Amniotic stem cell (primary cell): ENCODE data around the gene CIB4.

Experiments used
- DNase-seq: peaks from one replicate; lab custom pipeline; 2025; lab: John Stamatoyannopoulos, UW

CIB4 gene

DNA sequence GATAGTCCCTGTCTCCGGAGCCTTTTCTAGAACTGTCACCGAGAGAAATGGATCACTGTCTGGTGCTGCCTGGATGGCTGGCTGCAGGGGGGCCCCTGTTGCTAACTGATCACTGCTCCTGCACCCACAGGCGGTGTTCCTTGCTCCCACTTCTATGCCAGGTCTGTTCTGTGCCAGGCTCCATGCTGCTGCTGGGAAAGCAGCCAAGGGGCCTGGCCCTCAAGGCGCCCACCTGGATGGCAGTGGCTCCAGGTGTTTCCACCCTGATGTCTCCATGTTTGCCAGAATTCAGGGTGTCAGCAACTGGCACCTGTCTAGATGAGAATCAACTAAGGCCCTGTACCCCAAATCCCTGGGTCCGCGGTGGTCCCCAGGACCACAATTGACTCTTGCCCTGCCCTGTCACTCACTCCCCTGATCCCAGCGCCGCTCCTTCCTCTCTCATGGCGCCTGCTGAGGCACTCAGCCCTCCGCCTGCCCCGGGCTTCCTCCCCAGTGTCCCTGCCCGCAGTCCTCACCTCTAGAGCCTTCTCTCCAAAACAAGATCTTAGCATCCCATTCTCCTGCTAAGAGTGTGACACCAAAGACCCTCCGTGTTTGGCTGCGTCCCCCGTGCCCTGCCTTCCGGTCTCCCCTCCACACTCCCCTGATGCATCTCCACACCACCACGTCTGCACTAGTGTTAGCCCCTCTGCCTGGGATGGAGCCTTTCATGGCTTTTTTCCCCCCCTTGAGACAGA lies 90.7 kb downstream of the CIB4 start:
- no peak for DNase-seq

DNA sequence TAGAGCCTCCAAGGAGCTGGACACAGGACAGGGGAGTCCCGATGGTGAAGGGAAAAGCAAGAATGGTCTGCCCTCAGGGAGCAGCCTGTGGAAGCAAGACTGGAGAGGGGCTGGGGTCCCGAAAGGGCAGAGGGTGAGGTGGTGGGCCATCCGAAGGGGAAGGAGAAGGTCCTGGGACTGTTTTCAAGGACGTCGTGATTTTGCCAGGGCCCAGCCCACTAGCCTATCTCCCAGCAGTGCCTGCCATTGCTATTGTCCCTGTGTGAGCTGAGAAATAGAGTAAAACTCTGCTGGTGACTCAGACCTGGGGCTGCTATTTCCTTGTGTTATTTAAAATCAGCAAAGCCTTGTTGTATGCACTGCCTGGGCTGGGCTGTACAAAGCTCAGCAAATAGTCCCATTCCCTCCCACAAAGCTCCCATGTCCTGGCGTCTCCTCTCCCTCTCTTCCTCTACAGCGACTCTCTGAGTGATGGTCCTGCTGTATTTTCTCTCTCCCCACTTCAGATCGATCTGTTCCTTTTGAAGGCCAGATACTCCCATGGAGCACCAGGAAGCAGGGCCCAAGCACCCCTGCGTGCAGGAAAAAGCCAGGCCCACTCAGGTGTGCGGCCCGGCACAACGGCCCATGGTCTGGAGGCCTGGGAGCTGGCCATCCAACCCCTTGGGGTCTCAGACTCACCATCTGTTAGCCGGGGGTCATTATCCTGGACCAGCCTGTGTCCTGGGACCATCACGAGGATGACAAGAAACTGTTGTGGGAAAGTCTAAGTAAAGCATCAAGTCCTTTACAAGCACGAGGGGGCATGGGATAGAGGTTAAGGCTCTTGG lies 98.3 kb downstream of the CIB4 start:
- no peak for DNase-seq

DNA sequence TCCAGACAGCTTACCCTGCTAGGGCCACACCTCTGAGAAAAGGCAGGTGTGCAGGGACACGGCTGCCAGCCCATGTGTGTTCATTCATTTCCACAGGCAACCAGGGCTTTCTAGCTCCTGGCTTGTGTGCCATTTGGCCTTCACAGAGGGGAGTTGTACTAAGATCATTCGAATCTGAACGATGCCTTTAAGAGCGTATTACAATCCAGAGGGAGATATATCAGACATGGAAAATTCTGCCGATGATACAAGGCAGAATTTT lies 99.0 kb downstream of the CIB4 start:
- no peak for DNase-seq

DNA sequence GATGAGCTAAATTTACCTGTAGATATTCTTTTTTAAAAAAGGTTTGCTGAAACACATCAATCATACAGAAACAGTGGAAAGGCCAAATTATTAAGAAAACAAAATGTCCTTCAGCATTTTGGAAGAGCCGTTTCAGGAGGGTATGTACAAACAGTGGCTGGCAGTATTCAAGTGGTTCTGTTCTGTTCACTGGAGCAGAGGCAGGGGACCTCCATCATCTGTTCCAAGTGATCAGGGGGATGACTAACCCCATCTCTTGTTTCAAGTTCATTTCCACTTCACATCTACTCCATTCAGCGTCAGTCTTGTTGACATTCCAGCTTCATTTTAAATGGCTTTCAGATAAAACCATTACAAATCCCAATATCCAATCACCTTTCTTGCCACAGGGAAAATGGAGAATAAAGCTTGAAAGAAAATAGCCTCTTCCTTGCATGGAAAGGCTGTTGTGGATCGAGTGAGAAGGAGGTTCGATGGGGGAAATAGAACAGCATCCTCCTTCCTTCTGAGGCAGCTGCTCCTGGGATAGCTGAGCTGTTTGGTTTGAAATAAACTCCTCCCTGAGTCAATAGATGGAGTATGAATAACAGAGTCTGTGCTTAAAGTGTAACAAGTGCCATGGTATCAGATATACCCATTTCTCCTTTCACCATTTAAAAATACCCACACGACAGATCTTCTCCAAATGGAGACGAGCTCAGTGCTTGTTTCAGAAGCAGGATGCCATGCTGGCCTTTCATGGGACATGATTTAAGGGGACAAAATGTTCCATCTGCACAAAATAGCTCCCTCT lies 99.6 kb downstream of the CIB4 start:
- DNase-seq, result no peak

DNA sequence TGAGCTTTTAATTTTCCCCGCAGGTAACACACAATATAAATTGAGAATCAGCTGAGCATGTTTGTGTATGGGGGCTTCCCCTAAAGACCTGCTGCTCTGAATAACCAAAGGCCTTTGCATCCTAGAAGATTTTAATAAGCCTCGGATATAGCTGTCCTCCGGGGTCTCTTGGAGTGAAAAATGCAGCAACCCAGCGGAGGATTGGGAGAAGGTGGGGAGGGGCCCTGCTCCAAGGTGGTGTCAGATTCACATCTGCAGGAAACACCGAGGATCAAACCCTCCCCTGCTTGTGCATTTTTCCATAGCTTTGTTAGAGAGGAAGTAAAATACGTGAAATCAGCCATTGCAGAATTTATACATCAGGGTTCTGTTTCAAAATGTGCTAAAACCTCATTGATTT lies 100.2 kb downstream of the CIB4 start:
- no peak for DNase-seq

DNA sequence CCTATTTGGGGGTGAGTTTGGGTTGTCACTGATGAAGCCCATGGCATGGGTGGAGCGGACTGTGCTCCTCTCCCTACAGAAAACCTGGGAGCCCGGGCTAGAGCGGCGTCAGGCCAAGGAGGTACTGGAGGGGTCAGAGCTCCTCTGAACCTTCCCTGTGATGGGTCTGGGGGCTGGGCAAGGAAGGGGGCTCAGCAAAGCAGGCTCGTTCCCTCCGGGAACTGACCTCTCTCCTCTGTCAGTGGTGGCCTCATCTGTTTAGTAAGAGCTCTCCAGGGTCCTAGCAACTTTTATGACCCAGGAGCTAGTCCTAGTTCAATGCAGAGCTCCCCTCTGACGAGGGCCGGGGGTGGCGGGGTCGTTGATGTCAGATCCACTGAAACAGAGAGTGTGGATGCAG lies 100.9 kb downstream of the CIB4 start:
- no peak for DNase-seq

DNA sequence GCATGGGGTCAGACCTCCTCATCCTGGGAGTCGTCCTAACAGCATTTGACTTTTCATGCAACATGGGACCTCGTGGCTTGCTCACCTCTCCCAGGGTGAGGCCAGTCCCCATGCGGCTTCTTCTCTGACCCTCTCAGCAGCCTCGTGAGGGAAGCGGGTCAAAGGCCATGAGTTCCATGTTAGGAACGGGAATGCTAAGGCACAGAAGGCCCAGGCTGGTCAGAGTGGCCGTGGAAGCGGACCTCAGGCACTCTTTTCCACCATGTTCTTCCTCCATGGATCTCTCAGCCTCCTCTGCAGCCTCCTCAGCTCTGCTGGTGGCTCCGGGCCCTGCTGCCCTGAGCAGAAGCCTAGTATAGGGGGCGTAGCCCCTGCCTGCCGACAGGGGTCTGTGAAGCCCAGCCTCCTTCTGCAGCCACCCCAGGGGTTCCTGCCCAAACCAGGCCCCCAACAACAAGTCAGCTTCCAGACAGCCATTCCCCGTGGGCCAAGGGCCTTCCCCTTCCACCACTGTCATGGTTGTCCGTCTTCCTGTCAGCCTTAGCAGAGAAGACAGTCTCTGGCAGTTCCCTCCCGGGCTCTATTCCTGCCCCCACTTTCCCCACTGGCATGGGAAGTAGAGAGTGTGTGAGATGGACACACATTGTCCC lies 103.2 kb downstream of the CIB4 start:
- no peak for DNase-seq

DNA sequence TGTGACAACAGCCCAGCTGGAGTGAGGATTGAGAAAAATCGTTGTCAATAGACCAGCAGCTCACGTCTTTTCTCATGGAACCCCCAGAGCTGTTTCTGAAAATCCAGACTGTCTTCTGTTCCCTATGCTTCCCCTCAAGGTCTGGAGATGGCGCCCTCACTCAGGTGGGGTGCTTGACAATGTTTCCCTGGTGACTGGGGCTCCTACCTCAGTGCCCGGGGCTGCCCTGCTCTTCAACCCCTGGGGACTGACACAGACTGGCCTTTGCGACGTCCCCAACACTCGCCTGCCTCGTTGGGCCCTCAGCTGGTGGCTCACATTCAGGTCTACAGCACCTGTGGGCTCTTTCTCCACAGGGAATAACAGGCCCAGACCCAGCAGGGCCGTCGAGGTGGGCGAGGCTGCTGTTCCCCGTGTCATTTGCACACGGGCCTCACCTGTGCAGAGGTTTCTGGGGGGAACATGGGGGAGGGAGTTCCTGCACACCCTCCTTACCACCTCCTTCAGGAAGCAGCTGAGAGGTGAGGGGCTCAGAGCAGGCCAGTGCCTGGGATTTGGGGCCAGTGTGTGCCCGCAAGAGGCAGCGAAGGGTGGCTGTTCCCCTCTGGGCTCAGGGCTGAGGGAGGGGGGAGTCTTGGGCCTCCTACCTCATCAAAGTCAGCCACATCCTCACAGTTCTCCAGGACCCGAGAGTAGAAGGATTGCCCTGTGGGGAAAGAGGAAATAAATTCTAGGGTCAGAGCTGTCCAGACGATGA lies 103.9 kb downstream of the CIB4 start:
- DNase-seq, result no peak

DNA sequence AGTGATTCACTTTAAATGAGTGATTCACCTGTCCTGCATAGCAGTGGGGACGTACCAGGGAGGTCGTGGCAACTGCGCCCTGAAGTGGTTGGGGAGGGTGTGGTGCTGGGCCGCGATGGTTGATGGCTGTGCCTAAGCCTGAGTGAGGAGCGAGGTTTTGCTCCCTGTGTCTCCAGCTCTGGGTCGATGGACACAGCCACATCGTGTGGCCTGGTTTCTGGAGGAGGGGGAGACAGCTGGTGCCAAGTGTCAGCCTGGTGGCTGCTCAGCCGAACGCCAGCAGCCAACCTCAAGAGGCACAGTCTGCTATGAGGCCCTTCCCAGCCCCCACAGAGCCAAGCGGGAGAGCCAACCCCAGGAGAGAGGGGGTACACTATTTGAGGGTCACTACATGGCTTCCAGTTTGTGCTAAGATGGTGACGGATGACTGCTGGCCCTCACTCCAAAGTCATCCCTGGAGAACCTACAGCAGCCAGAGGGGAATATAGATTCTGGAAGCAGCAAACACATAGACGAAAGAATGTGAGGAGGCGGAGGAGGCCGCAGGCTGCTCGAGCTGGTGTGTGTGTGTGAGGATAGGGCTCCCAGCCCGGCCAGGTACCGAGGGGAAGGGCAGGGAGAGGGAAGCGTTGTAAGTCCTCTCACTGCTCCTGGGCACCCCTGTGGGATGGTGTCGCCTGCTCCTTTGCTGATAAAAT lies 104.6 kb downstream of the CIB4 start:
- no peak for DNase-seq

DNA sequence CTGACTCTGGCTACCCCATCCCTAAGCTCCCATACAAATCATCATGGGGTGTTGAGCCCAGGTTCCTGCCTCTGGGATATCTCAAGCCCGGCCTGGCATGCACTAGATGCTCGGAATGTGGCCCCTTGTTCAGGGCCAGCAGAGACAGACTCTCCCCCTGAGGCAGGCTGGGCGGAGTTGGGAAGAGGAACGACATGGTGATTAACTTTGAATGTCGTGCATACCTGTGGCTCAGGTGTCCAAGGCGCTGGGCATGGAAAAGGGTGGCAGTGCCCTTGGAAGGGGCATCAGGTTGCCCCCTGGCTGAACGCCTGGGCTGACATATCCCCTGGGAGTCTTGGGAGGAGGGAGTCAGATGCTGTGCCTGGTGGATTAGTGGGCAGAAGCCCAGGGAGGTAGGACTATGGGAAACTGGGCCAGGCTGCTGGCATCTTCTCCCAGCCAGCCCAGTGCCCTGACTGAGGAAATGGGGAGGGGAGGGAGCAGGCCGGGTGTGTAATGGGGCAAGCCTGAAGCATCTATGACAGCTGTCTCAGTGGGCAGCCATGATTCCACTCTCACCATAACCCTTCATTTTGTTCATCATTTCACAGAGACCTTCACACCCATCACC lies 105.4 kb downstream of the CIB4 start:
- DNase-seq, result no peak

DNA sequence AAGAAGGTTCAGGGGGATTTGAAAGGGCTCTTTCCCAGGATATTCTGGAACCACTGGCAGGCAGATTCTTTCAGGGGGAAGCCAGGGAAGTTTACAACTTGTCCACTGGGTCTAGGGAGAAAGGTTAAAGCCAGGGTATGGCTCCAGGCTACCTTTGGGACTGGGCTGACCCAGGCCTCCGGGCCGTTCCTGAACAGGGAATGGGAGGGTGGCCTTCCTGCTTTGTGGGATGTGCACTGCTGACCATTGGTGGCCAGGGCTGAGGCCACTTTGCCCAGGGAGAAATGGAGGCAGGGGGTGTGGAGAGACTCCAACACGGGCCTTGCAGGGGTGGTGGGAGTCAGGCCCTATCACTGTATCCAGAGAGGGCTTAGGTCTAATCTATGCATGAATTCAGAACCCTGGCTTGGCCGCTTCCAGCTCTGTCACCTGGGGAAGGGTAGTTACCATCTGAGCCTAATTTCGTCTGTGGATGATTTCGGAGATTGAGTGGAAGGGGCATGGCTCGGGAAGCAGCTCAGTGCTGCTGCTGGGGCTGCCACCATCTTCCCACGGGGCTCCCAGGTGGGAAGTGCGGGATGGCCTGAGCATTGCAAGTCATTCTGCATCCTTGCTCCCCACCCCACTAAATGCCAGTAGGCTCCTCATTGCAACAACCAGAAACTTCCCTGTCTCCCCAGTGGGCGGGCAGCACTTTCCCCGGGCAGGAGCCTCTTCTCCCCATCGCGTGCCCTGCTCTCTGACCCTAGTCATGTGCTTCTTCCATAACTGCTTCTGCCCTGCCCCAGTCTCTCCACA lies 106.1 kb downstream of the CIB4 start:
- DNase-seq, result no peak

DNA sequence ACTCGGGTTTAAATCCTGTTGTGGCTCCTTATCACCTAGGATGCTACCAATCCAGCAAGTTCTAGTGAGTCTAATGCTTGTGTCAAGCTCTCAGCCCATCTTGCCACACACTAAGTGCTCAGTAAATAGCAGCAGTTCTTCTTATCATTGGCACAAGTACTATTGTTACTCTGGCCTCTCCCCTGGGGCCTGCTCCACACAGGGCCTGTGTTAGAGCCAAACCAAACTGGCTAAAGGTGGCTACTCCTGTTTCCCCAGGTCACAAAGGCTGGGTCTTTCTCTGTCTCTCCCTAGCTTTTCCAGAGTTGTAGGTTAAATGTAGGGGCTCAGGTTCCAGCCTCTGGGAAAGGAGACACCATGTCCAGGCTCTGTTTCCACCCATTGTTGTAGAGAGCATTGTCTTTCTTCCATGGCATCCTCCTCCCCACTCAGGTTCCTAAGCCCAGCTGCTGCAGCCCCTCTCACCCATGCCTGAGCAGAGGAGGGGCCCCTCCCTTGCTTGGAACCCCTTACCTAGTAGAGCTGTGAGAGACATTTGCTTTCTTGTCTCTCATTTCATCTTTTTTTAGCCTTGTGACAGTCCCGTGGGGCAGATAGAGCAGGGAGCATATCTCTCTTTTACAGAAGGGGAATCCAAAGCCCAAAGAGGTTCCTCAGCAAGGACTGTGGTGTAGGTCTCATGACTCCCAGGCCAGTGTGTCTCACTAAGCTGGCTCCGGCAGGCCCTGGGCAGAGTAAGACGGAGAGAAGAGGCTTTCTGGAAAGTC lies 106.9 kb downstream of the CIB4 start:
- DNase-seq, result no peak

DNA sequence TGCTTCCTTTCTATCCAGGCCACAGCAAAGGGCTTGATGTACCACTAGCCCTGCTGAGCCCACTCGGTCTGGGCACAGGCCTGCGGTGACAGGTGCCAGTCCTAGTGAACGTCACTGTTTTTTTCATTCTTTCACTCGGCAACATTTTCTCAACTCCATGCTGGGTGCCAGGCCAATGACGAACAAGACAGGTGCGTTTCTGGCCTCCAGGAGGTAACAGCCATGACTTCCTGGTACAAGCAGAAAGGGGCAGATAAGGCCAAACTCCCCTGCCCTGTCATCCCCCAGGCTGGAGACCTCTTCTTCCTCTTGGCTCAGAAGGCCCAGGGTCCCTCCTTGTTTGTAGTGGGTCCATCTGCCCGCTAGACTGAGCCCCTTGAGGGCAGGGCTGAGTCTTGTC lies 107.5 kb downstream of the CIB4 start:
- DNase-seq, result no peak

DNA sequence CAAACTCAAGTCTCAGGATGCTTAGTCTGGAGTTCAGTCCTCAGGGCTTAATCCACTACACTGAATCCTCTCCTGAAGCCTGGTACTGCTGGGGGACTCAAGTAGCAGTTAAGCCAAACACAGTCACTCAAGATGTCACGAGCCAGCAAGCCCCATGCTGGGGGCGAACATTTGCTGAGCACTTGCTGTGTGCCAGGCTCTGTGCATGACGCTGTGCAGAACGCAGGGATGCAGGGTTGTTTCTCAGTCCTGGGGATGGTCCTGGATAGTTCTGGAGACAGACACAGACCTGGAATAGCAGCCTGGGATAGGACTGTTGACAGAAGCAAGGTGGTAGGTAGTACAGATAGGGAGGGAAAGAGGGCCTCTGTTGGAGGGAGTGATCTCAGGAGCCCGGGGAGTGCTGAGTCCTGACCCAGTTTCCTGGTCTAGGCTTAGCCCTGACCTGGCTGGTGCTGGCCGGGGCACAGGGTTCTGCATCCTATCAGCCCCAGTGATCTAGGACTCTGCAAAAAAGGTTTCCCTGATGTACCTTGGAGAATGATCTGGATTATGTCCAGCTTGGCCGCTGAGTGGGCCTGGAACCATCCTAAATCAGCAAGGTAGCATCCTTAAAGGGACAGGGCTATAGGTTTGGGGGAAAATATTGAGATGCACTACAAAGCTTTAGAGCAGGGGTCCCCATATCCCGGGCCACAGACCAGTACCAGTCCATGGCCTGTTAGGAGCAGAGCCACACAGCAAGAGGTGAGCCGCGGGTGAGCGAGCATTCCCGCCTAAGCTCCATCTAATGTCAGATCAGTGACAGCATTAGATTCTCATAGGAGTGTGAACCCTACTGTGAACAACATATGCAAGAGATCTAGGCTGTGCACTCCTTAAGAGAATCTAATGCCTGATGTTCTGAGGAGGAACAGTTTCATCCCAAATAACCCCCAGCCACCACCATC lies 108.6 kb downstream of the CIB4 start:
- DNase-seq, result no peak
